Raji (cell line): ENCODE data around the gene HPX.

Experiments
- POLR2A ChIP-seq: IDR thresholded peaks from 2 replicates; pipeline ENCODE4 v1.6.1; 2011; ENCODE audit warnings: low read depth, low read length, control low read depth; ENCODE audit not compliant: insufficient read depth

Gene HPX

GRCh38 chr11:6440906-6441358 lies at the start of gene HPX:
HPX (minus strand) TSS chr11:6440987; CDS start chr11:6440963, 24 bp downstream.
- TF ChIP-seq POLR2A = no peak

GRCh38 chr11:6489306-6489705 lies 48.5 kb upstream of the HPX start:
- no peak for TF ChIP-seq POLR2A

GRCh38 chr11:6488821-6489220 lies 48.0 kb upstream of the HPX start:
- no peak for TF ChIP-seq POLR2A

- TF ChIP-seq POLR2A = no peak
Observed at GRCh38 chr11:6488342-6488741, 47.6 kb upstream of the HPX start.

- TF ChIP-seq POLR2A = no peak
Observed at GRCh38 chr11:6486938-6487337, 46.2 kb upstream of the HPX start.

- TF ChIP-seq POLR2A = no peak
Observed at GRCh38 chr11:6486256-6486655, 45.5 kb upstream of the HPX start.

- TF ChIP-seq POLR2A = no peak
Observed at GRCh38 chr11:6485661-6486060, 44.9 kb upstream of the HPX start.

GRCh38 chr11:6483015-6483414 lies 42.2 kb upstream of the HPX start:
- no peak for TF ChIP-seq POLR2A

GRCh38 chr11:6482441-6482840 lies 41.7 kb upstream of the HPX start:
- TF ChIP-seq POLR2A = no peak

- no peak for TF ChIP-seq POLR2A
Observed at GRCh38 chr11:6481924-6482275, 41.1 kb upstream of the HPX start.

GRCh38 chr11:6481012-6481923 lies 40.5 kb upstream of the HPX start, which contains the start of the genes ARFIP2 and TIMM10B:
ARFIP2 (minus strand) TSS chr11:6481331; CDS start chr11:6480421, 910 bp downstream.
TIMM10B (plus strand) TSS chr11:6481501; CDS start chr11:6481517, 16 bp downstream.
- peak; percentile 97 for TF ChIP-seq POLR2A

GRCh38 chr11:6480299-6480914 lies 39.6 kb upstream of the HPX start:
- TF ChIP-seq POLR2A = no peak

GRCh38 chr11:6476571-6476970 lies 35.8 kb upstream of the HPX start:
- no peak for TF ChIP-seq POLR2A

GRCh38 chr11:6475936-6476335 lies 35.1 kb upstream of the HPX start:
- no peak for TF ChIP-seq POLR2A

GRCh38 chr11:6474806-6475500 lies 34.2 kb upstream of the HPX start:
- no peak for TF ChIP-seq POLR2A

GRCh38 chr11:6474413-6474792 lies 33.6 kb upstream of the HPX start:
- TF ChIP-seq POLR2A = no peak
